ELF-1 (cell line): ENCODE measurements around the gene ALDOA.

Experiments used
- DNase-seq: peaks from one replicate; pipeline ENCODE4 v3.0.0-alpha.2; 2016; ENCODE audit warnings: low read depth, low spot score

Gene ALDOA

DNA sequence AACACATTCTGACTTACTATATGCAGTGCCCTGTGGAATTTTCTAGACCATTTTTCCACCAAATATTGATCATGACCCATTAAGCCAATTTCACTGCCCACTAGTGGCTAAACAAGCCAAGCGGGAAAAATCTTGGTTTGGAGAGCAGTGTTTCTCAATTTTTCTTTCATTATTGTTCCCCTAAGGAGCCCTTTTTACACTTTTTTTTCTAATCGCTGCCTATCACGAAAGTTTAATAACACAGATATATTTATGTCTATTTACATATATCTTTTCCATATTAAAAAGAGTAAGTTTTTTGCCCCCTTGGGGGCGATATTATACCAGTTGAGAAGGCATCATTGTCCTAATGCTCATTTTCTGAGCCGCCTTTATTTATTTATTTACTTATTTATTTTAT is 23.7 kb upstream of the ALDOA start:
- DNase-seq, result no peak

DNA sequence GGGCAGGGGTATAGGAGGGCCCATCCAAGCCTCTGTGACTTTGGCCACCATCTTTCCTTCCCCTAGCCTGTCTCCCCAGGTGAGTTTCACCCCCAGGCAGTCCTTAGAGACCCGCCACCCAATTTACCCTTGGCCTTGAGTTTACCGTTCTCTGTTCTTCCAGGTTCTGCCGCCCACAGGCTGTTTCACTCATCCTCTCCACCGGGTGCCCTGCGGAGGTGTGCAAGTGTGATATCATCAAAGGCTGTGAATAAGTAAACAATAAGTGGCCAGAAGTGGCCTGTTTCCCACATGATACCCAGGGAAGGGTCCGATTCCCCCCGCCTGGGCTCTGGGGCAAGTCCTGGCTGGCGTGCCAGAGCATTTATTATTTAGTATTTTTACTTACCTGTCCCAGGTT is 19.4 kb upstream of the ALDOA start:
- no peak for DNase-seq

DNA sequence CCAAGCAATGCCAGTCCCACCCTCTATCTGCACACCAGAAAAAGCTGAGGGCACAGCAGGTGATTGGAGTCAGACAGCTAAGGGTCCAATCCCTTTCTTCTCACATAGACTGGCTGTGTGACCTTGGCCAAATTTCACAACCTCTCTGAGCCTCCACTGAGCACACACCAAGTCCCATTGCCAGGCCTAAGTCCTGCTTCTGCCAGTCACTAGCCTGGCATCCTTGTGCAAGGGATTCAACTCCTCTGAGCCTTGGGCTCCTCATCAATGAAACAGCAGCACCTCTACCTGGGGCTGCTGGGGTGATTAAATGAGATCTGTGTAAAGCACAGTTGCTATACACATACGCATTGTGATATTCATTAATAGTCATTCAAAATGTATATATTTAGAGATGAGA is 19.0 kb upstream of the ALDOA start:
- no peak for DNase-seq

DNA sequence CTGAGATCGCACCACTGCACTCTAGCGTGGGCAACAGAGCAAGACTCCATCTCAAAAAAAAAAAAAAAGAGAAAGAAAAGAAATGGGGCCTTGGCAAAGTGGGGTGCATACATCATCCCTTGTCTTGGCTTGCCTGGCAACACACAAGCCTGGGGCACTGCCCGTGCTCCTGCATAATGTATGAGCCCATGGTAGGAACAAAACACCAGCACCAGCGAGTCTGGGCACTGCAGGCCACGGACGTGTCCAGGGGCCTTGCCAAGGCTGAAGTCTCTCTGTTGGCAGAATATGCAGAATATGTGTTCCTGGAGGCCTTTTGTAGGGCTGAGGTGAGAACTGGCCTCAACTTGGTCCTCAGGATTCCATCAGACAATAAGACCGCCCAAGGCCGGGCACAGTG is 15.7 kb upstream of the ALDOA start:
- DNase-seq, result no peak

DNA sequence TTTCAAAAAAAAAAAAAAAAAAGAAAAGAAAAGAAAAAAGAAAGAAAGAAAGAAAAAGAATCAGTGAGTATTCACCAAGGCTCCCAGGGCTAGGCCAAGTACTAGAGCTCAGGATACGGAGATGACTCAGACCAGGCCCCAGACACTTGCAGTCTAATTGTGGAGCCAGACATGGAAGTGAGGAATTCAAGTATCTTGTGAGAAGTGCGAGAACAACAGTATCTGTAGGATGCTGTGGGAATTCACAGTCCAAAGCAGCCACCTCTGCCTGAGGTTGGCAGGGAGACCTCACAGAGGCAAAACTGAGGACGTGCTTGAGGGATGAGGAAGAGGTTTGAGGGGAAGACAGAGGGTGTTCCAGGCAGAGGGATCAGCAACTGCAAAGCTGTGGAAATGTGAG is 14.0 kb upstream of the ALDOA start:
- DNase-seq, result peak; percentile 55

DNA sequence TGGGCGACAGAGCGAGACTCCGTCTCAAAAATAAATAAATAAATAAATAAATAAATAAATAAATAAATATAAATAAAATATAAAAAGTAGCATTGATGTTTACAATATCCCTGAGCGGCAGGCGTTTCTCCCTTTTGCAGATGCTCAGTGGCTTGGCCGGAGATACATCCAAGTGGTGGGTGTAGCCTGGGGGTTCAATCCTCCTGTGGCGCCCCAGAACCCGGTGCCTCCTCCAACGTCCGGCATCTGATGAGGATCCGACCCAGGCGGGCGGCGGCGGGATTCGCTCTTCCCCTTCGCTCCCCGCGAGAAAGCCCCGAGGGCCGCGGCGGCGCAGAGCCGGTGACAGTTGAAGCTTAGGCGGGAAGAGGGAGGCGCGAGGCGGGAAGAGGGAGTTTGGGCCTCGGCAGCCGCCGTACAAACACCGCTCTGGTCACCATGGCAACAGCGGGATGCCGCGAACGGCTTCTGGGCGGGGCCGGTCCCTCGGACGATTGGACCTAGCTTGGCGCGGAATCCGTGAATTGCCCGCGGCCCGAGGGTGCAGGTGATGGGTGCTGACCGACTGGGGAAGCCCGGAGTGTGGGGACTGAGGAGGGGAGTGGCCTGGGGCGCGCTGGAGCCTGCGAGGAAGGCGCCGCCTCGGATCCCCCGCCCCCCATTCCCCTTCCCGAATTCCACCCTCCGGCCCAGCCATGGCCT is 12.7 kb upstream of the ALDOA start:
- peak; percentile 96 for DNase-seq

DNA sequence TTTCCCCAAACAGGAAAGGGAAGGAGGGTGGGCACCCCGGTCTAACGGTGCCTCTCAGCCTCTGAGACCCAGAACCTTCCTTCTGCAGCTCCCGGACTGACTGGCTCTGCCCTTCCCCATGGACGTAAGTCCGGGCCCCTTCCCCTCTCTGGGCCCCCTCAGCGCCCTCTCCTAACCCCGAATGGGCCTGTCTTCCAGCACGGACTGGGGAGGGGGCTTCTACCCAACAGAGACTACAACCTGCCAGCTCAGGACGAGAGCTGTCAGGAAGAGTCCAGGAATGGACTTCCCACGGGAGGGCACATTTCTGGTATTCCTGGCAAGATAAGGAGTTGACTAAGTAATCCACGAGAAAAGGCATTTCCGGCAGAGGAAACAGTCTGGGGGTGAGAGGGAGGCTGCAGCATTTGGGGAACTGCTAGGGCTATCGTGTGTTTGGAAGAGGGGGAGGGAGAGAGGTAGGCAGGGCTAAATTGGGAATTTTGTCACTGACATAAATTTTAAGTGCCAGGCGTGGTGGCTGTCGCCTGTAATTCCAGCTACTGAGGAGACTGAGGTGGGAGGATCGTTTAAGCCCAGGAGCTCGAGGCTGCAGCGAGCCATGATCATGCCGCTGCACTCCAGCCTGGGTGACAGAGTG is 12.1 kb upstream of the ALDOA start:
- DNase-seq, result peak; percentile 61

DNA sequence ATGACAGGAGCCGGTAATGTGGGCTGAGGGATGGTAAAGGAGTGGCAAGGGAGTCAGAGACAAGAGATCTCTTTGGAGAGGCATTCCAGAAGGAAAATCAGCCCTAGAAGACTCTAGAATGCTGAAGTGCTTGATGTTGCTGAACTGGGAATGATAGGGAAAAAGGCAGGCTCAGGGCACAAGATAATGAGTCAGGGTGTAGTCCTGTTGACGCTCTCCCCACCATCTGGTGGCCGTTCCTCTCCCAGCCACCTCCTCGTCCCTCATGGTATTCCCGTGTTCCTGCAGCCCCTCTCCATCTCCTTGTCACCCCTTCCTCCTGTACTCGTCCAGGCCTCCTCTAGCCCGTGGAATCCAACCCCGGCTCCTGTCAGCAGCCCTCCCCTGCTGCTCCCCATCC is 11.1 kb upstream of the ALDOA start:
- no peak for DNase-seq

DNA sequence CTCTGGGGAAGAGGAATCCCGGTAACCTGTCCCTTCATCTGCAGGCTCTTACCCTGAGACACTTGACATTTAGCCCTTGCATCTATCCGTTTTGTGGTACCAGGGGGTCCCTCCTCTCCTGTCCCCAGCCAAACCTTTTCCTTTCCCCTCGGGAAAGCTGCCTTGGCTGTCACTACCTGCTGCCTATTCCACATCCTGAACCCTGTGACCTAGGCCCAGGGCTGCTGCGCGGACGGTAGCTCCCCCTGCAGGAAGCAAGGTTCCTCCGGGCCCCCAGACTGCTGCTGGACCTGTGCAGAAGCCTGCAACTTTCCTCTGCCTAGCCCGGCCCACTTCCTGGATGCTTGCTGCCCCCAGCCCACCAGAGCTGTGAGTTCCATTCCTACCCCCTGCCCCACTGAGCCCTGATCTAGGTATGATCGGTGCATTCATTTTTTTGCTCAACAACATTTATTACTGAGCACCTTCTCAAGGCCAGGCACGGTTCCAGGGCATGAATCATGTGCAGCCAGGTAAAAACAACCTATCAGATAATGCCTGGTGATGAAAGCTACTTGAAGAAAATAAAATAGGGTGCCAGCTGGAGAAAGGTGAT is 10.5 kb upstream of the ALDOA start:
- DNase-seq, result peak; percentile 85

DNA sequence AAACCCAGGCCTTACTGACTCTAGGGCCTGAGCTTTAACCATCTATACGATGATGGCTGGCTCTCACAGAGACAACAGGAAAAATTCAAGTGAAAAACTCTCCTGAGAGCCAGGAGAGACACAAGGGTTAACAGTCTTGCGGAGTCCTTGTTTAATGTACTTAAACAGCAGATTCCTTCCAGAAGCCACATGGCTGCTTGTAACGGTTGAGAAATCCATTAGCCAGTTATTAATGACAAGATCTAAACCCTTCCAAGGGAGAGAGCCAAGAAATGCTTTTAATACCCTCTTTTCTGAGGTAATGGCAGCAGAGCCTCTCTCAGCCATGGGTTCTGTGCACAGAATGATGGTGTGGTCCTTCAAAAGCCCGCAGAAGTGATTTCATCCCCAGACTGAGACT is 5.2 kb upstream of the ALDOA start:
- DNase-seq, result no peak

DNA sequence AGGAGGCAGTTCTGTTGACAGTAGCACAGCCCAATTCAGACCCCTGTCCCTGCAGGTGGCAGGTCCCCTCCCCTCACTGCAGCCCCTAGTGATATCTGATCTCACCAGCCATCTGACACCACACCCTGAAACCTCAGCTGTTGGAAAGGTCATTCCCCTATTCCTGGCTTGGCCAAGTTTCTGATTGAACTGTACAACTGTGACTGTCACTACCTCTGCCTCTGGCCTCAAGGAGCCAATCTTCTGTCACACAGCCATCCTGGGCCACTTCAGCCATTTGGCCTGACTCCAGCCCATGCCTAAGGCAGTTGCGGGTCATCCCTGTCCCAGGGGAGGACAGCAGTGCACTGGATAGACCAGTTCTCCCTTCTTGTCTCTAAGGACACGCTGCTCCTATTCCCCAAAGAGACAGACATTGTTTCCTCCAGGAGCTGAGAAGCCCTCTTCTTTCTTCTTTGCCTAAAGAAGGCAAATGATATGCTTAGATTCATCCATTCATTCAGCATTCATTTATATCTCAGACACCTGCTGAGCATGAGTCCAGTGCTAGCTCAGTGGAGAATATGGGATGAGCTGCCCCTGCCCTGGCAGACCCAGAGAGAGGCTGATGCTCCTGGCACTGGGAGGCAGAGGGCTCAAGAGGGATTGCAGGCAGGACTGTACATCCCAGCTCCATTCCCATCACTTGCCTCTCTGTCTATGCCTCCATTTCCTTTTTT is 4.6 kb upstream of the ALDOA start:
- DNase-seq, result peak; percentile 69

DNA sequence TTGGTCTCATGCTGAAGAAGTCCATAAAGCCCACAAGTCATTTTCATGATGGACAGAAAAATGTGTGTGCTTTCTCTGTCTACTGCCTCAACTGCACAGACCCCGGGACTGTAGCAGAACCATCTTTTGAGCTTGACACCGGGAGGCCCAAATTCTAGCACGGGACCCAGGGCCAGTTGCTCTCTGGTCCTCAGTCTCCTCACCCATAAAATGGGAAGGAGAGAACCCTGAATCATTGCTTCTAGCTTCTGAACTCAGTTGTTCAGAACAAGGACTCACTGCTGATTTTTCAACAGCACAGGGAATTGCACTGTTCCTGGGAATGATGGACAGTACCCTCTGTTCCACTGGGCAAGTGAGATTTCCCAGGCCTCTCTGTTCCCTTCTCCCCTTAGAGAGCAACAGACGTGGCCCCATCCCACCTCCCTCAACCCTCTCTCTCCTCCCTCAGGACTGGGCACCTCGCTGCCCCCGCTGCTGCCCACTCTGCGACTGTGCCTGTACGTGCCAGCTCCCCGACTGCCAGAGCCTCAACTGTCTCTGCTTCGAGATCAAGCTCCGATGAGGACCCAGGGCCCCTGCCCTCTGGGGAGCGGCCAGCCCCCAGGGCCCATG is 2.2 kb upstream of the ALDOA start:
- no peak for DNase-seq

DNA sequence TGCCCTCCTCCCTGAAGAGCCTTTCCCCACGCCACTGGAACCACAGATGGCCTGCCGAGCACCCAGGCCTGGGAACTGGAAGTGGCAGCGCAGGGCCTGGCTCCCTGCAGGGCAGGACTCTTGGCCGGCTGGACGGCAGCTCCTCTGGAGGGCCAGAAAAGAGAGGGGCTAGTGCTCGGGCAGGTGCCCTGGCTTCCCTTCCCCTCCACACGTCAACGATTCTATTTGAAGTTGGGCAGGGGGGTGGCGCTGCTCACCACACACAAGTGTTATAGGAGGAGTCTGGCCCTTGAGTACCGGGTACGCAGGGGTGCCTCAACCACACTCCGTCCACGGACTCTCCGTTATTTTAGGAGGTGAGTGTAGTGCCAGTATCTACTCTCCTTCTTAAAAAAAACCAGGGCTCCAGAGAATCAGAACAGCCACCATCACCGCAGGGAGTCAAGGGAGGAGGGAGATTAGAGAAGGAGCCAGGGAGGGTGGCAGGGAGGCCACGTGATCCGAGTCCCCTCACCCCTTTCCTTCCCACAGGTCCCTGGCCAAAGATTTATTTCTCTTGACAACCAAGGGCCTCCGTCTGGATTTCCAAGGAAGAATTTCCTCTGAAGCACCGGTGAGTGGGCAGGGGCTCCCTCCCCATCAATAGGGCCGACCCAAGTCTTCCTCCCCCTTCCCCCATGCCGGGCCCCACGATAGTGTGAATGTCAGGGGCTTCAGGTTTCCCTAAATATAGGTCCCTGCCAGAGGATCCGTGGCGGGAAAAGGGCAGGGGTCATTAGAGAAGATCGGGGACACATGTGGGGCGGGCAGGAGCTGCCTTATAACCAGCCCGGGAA is 1.4 kb upstream of the ALDOA start:
- DNase-seq, result peak; percentile 68

DNA sequence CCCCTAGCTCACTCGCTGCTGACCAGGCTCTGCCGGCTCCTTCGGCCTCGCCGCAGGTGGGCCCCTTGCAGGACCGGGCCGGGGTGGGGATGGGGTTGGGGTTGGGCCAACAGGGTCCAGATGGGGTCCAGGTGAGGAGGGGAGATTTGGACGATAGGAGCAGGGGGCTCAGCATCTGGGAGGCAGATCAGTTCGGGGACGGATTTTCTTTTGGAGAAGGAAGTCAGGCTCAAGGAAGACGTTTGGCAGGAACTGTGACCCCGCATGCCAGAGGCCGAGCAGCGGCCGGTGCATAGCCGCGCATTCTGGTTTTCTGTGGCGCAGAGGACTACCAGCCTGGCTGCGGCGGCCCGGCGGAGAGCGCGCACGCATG is 845 bp upstream of the ALDOA start:
- no peak for DNase-seq

DNA sequence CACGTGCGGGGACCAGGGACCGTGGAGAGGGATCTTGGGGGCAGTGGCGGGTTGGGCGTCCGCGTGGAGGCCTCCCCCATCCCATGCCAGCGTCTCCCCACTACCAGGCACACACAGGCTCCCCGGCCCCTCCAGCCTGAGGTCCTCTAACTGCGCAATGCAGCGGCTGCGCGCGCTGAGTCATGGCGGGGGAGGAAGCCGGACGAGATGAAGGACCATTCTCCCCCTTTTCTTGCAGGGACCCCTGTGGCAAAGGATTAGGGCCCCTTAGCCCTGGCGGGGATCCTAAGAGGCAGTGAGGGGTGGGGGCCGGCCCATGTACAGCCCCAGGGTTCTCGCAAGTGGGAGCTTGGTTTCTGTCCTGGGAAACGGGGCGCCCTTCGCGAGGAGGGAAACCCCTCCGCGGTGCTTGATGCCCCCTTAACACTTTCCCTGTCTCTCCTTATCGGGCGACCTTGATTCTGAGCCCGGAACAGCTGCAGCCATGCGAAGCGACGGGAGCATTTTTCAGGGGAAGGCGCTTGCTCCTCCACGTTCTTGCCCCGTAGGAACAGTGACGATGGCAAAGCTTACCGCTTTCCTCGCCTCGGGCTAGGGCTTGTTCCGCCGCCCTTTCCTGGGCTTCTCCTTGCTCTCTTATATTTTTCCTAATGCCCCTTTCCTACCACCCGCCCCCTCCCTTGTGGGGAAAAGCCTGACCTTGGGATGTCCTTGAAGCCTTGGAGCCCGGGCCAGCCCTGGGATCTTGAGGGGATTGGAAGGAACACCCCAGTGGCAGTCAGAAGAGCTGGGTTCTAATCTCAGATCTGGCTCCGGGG is 592 bp downstream of the ALDOA start:
- no peak for DNase-seq

DNA sequence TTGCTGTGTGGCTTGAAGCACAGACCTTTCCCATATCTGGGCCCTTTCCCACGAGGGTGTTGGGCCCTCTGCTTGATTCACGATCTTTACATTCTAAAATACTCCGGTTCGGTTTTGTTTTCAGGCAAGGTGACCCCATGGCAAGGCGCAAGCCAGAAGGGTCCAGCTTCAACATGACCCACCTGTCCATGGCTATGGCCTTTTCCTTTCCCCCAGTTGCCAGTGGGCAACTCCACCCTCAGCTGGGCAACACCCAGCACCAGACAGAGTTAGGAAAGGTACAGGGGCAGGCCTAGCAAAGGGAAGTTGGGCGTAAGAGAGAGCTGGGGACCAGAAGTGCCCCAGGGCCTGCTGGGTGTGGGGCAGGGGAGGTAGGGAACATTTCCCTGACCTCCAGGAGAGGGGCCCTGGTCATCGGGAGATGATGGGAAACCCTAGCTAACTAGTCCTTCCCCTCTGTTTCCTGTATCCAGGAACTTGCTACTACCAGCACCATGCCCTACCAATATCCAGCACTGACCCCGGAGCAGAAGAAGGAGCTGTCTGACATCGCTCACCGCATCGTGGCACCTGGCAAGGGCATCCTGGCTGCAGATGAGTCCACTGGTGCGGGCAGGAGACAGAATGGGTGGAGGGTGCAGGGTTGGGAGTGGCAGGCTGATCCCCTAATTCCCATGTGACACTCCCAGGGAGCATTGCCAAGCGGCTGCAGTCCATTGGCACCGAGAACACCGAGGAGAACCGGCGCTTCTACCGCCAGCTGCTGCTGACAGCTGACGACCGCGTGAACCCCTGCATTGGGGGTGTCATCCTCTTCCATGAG is 1.4 kb downstream of the ALDOA start:
- no peak for DNase-seq

DNA sequence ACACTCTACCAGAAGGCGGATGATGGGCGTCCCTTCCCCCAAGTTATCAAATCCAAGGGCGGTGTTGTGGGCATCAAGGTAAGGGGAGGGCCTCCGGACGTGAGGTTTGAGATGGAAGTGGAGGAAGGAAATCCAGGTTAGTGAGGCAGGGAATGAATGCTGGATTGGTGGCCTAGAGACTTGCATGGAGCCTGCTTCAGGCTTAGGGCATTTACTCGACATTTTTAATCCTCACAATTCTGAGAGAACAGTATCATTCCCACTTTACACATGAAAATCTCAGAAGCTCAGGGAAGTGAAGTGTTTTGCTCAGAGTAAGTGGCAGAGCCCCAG is 2.0 kb downstream of the ALDOA start:
- no peak for DNase-seq

DNA sequence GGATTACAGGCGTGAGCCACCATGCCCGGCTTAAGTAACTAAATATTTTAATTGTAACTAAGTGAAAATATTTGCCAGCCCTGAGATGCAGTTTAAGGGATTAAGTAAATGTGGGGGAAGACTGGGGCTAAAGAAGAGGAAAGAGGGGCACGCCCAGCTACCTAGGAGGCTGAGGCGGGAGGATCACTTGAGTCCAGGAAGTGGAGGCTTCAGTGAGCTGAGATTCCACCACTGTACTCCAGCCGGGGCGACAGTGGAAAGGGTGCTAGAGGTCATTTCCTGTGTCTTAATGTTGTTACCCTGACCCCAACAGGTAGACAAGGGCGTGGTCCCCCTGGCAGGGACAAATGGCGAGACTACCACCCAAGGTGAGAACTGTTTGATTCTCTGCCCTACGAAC is 2.8 kb downstream of the ALDOA start:
- no peak for DNase-seq

DNA sequence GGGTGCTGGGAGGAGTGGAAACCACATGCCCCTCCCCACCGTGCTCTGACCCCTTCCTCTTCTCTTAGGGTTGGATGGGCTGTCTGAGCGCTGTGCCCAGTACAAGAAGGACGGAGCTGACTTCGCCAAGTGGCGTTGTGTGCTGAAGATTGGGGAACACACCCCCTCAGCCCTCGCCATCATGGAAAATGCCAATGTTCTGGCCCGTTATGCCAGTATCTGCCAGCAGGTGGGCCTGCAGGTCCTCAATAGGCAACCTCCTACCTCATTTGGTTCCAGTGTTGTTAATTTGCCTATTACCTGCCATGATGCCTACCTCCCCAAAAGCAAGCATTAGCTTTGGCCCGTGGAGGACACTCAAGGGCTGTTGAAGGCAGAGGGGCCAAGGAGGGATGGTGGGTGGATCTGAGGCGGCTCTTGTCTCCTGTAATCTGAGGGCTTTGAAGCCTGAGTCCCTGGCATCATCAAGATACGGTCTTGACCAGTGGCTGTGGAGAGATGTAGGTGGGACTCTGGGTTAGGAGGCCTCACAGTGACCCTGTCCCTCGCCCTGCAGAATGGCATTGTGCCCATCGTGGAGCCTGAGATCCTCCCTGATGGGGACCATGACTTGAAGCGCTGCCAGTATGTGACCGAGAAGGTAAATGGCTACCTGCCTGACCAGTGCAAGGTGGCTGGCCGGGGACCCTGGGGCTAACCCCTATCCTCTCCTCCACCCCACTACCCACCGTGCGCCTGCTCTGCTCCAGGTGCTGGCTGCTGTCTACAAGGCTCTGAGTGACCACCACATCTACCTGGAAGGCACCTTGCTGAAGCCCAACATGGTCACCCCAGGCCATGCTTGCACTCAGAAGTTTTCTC is 3.4 kb downstream of the ALDOA start:
- DNase-seq, result no peak
